IPS-20b (cell line): Measurements from ENCODE around the gene OPN1SW.

Experiments used
- H3K27ac ChIP-seq: one replicate; pipeline ENCODE4 v1.5.1; 2013; ENCODE audit warnings: low read length
- H3K27me3 ChIP-seq: 2 replicates; pipeline ENCODE4 v1.6.1; 2013; ENCODE audit warnings: mild to moderate bottlenecking, low read length, inconsistent platforms; ENCODE audit not compliant: insufficient read depth
- H3K36me3 ChIP-seq: 2 replicates; pipeline ENCODE4 v1.6.1; 2013; ENCODE audit warnings: low read depth, mild to moderate bottlenecking, inconsistent platforms, low read length, moderate library complexity; ENCODE audit not compliant: insufficient read depth
- H3K4me1 ChIP-seq: 2 replicates; pipeline ENCODE4 v1.6.1; 2013; ENCODE audit warnings: mild to moderate bottlenecking, control low read depth, inconsistent platforms, low read length, moderate library complexity; ENCODE audit not compliant: insufficient read depth
- H3K4me3 ChIP-seq: 2 replicates; pipeline ENCODE4 v1.5.1; 2013; ENCODE audit warnings: mild to moderate bottlenecking, low read length, inconsistent platforms
- H3K9ac ChIP-seq: 2 replicates; pipeline ENCODE4 v1.6.1; 2013; ENCODE audit warnings: low read depth, mild to moderate bottlenecking, inconsistent platforms, low read length, moderate library complexity
- H3K9me3 ChIP-seq: 2 replicates; pipeline ENCODE4 v1.6.1; 2013; ENCODE audit warnings: mild to moderate bottlenecking, low read depth, low read length, inconsistent platforms; ENCODE audit not compliant: insufficient read depth

The OPN1SW gene

GRCh38 chr7:128777156-128778123 lies 1.8 kb upstream of the OPN1SW start:
- H3K4me1 ChIP-seq, result no peaks in the 10 kb centered on the region
- H3K9me3 ChIP-seq, result peaks cover 11% of the 10 kb centered on the region; the same call in 1 of the 2 replicates
- H3K4me3 ChIP-seq, result no peak overlapping the region
- no peaks in the 10 kb centered on the region for H3K27me3 ChIP-seq
- peaks cover 5% of the 10 kb centered on the region for H3K36me3 ChIP-seq
- H3K27ac ChIP-seq, result no peak overlapping the region
- H3K9ac ChIP-seq, result no peak overlapping the region

DNA sequence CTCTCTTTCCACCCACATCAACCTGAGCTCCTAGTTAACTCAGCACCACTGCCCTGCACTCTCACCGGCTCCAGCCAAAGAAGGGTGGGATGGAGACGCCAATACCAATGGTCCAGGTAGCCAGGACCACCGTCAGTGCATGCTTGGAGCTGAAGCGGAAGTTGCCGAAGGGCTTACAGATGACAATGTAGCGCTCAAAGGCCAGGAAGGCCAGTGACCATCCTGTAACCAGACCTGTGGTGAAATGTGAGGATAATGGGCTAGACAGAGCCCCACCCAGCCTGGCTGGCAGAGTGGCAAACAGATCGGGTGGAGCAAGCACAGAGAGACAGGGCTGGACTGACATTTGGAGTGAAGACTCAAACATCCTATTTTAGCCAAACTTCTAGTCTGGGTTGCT lies 673 bp downstream of the OPN1SW start:
- Histone ChIP-seq H3K4me1 (no peaks in the 10 kb centered on the region), H3K4me3 (no peak overlapping the region), H3K9me3 (peaks cover 11% of the 10 kb centered on the region; the same call in 1 of the 2 replicates), H3K27me3 (no peaks in the 10 kb centered on the region), H3K27ac (no peak overlapping the region), H3K36me3 (peaks cover 31% of the 10 kb centered on the region), H3K9ac (no peak overlapping the region)

- no peak overlapping the region for H3K9ac ChIP-seq
- no peaks in the 10 kb centered on the region for H3K27me3 ChIP-seq
- peaks cover 11% of the 10 kb centered on the region; the same call in 1 of the 2 replicates for H3K9me3 ChIP-seq
- no peaks in the 10 kb centered on the region for H3K4me1 ChIP-seq
- H3K4me3 ChIP-seq, result no peak overlapping the region
- no peak overlapping the region for H3K27ac ChIP-seq
- peaks cover 38% of the 10 kb centered on the region for H3K36me3 ChIP-seq
These were observed 1.4 kb downstream of the OPN1SW start for GRCh38 chr7:128774029-128774689.

GRCh38 chr7:128773604-128774003 lies 2.0 kb downstream of the OPN1SW start:
- H3K36me3 ChIP-seq, result peaks cover 44% of the 10 kb centered on the region
- H3K27me3 ChIP-seq, result no peaks in the 10 kb centered on the region

DNA sequence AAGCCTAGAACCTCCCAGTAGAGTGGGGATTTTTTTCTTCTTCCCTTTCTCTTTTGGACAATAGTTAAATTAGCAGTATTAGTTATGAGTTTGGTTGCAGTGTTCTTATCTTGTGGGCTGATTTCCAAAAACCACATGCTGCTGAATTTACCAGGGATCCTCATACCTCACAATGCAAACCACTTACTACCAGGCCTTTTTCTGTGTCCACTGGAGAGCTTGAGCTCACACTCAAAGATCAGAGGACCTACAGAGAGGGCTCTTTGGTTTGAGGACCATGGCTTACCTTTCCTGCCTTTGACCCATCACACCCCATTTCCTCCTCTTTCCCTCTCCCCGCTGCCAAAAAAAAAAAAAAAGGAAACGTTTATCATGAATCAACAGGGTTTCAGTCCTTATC lies 5.4 kb downstream of the OPN1SW start:
- peaks cover 70% of the 10 kb centered on the region for H3K36me3 ChIP-seq

More at GRCh38 chr7:128773604-128774003, 2.0 kb downstream of the OPN1SW start:
- Histone ChIP-seq H3K9ac (no peak overlapping the region), H3K9me3 (peaks cover 11% of the 10 kb centered on the region; the same call in 1 of the 2 replicates), H3K4me3 (no peak overlapping the region), H3K4me1 (no peaks in the 10 kb centered on the region), H3K27ac (no peak overlapping the region)

DNA sequence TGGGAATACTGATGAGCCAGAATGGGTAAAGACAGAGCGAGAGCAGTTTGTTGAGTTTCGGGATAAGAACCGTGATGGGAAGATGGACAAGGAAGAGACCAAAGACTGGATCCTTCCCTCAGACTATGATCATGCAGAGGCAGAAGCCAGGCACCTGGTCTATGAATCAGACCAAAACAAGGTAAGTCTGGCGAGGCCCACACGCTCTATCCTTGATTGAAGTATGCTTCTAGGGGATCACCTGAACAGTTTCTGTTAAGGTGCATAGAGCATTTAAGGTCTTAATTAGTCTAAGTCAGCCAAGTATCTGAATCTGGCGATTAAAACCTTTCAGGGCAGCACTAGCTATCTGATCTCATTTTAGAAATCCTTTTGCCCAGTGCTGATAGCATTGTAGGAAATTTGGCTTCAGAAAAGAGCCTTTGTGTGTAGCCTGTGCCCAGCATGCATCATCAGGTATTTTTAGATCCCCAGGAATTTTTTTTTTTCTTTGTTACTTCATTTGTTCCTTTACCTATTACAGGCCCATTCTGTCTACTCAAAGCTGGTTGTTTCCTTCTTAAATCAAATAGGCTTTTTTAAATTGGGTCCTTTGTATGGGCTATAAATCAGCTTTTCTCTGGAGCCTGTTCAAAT lies 8.0 kb downstream of the OPN1SW start:
- Histone ChIP-seq H3K9ac (no peak overlapping the region), H3K27me3 (no peaks in the 10 kb centered on the region), H3K36me3 (peaks cover 89% of the 10 kb centered on the region), H3K27ac (no peak overlapping the region), H3K4me1 (no peaks in the 10 kb centered on the region), H3K4me3 (no peak overlapping the region), H3K9me3 (no peaks in the 10 kb centered on the region)

More for the DNA sequence above, 5.4 kb downstream of the OPN1SW start:
- H3K4me3 ChIP-seq, result no peak overlapping the region
- H3K27me3 ChIP-seq, result no peaks in the 10 kb centered on the region
- H3K9me3 ChIP-seq, result no peaks in the 10 kb centered on the region; the same call in 1 of the 2 replicates
- no peaks in the 10 kb centered on the region for H3K4me1 ChIP-seq
- no peak overlapping the region for H3K27ac ChIP-seq
- no peak overlapping the region for H3K9ac ChIP-seq

- peaks cover 87% of the 10 kb centered on the region for H3K36me3 ChIP-seq
- no peak overlapping the region for H3K4me3 ChIP-seq
- H3K9me3 ChIP-seq, result no peaks in the 10 kb centered on the region
- H3K27me3 ChIP-seq, result no peaks in the 10 kb centered on the region
- H3K27ac ChIP-seq, result no peak overlapping the region
- no peaks in the 10 kb centered on the region for H3K4me1 ChIP-seq
- no peak overlapping the region for H3K9ac ChIP-seq
These were observed 12.1 kb downstream of the OPN1SW start for GRCh38 chr7:128763541-128763940.

DNA sequence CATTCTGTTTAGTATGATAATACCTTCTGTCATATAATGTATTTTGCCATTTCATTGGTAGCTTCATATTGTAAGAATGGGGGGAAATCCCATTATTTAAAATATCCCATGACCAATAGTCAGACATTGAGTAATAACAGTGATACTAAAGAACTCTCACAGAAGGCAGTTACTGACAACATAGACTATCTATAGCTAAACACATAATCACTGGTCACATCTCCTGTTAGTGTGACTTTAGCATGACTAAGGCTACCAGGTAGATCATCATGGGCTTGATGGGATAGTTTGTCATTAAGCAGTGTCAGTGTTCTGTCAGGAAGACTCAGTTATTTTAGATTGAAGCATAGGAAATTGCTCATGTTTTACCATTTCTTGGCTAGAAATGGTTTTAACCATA lies 16.4 kb downstream of the OPN1SW start:
- H3K4me3 ChIP-seq, result no peak overlapping the region
- peaks cover 94% of the 10 kb centered on the region for H3K36me3 ChIP-seq
- H3K27ac ChIP-seq, result no peak overlapping the region

DNA sequence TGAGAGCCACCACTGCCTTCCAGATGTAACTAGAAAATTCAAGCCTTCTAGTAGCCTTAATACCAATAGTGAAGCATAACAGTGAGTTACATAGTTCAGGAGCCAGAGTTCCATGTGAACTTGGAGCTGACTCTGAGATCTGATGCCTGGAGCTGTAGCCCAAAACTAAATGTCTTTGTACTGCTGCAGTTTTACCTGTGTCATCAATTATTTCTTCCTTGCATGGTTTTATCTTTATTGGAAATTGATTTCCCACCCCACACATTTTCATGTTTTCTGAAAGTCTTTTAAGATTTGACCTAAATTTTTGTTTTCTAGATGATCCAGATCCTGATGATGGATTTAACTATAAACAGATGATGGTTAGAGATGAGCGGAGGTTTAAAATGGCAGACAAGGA lies 17.0 kb downstream of the OPN1SW start:
- H3K27me3 ChIP-seq, result no peaks in the 10 kb centered on the region
- no peak overlapping the region for H3K9ac ChIP-seq
- no peaks in the 10 kb centered on the region for H3K4me1 ChIP-seq
- peaks cover 96% of the 10 kb centered on the region for H3K36me3 ChIP-seq
- no peak overlapping the region for H3K27ac ChIP-seq
- no peaks in the 10 kb centered on the region for H3K9me3 ChIP-seq
- no peak overlapping the region for H3K4me3 ChIP-seq

More for the DNA sequence above, 16.4 kb downstream of the OPN1SW start:
- Histone ChIP-seq H3K9me3 (no peaks in the 10 kb centered on the region), H3K4me1 (no peaks in the 10 kb centered on the region), H3K9ac (no peak overlapping the region), H3K27me3 (no peaks in the 10 kb centered on the region)

- Histone ChIP-seq H3K4me1 (no peaks in the 10 kb centered on the region), H3K36me3 (peaks cover 100% of the 10 kb centered on the region), H3K27me3 (no peaks in the 10 kb centered on the region), H3K4me3 (no peak overlapping the region), H3K27ac (no peak overlapping the region), H3K9me3 (no peaks in the 10 kb centered on the region), H3K9ac (no peak overlapping the region)
These were observed 18.4 kb downstream of the OPN1SW start for GRCh38 chr7:128757203-128757602.

GRCh38 chr7:128755819-128756476 lies 19.6 kb downstream of the OPN1SW start:
- Histone ChIP-seq H3K4me3 (no peak overlapping the region), H3K9ac (no peak overlapping the region), H3K27ac (no peak overlapping the region), H3K36me3 (peaks cover 97% of the 10 kb centered on the region), H3K9me3 (no peaks in the 10 kb centered on the region), H3K27me3 (no peaks in the 10 kb centered on the region), H3K4me1 (no peaks in the 10 kb centered on the region)
